Gastroesophageal sphincter (tissue), 3 donors: ENCODE results near the gene PPP5C.

ENCODE experiments used
- CTCF ChIP-seq, 4 experiments: fragments of 200-600 bp in 2 of 4; fragments of 450-650 bp in 2 of 4; sonication (generic) in 1 of 4; IDR thresholded peaks; one replicate each; pipeline ENCODE4 v1.5.1; 2017 to 2019; ENCODE audit warnings: antibody characterized with exemption in 4 of 4, mild to moderate bottlenecking in 2 of 4, moderate library complexity in 2 of 4
- POLR2A ChIP-seq, 2 donors: fragments of 450-650 bp; IDR thresholded peaks; one replicate each; pipeline ENCODE4 v1.6.1; 2017; ENCODE audit warnings: antibody characterized with exemption in 2 of 2, mild to moderate bottlenecking in 2 of 2, moderate library complexity in 1 of 2

GRCh38 chr19:46299004-46299509, 47.8 kb upstream of the PPP5C start:
- peak in 1 of 2 donors; percentile 39 for TF ChIP-seq POLR2A (IDR thresholded peaks at IDR 0.05)
- no peak for TF ChIP-seq CTCF (IDR thresholded peaks at IDR 0.05)
